ENCODE measurements around the gene PKLR. TPM values are rescaled to one million over a fixed set of nuclear protein-coding genes. Genes with fewer than 3 reads are reported as not detected.

The PKLR gene
- total and polyA plus RNA-seq, 12 donors, result 0.11 TPM; not detected in 11

DNA sequence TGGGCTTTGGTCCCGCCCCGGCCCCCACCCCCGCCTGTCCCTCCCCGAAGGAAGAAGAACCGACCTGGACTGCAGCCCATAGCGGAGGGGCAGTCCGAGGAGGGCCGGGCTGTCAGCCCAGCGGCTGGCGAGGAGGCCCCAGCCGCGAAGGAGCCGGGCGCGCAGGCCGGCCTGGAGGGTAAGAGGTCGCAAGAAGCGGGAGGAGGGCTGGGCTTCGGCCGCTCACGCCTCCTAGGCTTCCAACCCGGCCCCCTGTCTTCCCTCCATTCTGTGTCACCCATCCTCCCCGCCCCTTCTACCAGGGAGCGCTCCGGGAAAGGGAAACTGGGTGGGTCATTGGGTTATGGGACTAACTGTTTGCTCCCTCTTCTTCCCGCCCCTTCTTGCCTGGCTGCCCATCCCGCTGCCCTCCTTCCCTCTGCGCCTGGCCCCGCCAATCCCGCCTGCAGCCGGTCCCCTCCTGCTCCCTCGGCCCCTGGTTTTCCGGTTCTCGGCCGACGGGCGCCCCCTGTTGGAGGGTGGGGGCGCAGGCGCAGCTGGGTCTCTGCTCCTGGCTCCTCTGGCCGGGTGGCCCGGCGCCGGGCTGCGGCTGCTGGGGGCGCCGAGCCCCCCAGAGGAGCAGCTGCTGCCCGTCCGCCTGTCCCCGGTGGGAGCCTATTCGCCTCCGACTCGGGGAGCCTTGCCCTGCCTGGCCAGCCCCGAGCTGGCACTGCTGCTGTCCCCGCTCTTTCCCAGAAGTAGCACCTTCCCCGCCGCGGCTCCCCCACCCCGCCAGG, 21.9 kb upstream of the PKLR start:
- intact Hi-C loops (cut with DNase I), result loop anchor here (1.0 to 5.0 kb wide), 9 partner anchors 46 to 269 kb away; partner anchors contain the start of genes HCN3 (in 6 of the 10), MTX1 (in 2 of the 10), THBS3 (in 2 of the 10) and ENTREP3 (in 1 of the 10)
- TF ChIP-seq, protein P1, sequence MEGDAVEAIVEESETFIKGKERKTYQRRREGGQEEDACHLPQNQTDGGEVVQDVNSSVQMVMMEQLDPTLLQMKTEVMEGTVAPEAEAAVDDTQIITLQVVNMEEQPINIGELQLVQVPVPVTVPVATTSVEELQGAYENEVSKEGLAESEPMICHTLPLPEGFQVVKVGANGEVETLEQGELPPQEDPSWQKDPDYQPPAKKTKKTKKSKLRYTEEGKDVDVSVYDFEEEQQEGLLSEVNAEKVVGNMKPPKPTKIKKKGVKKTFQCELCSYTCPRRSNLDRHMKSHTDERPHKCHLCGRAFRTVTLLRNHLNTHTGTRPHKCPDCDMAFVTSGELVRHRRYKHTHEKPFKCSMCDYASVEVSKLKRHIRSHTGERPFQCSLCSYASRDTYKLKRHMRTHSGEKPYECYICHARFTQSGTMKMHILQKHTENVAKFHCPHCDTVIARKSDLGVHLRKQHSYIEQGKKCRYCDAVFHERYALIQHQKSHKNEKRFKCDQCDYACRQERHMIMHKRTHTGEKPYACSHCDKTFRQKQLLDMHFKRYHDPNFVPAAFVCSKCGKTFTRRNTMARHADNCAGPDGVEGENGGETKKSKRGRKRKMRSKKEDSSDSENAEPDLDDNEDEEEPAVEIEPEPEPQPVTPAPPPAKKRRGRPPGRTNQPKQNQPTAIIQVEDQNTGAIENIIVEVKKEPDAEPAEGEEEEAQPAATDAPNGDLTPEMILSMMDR (IDR thresholded peaks at IDR 0.05), result peak; percentile 83 to 99 (median 97)
- ATAC-seq (peak; percentile 38 to 75 (median 54)), DNase-seq (peak; percentile 92 to 93)
- Histone ChIP-seq H3K36me3 (peaks cover 0 to 45% (median 17%) of the 10 kb centered on the region in 9 donors), H3K4me1 (peaks cover 7 to 54% (median 40%) of the 10 kb centered on the region in 9 donors), H3K27ac (peak overlapping the region; percentile 91 to 98 (median 97)), H3K27me3 (no peaks in the 10 kb centered on the region), H3K4me3 (peak overlapping the region; percentile 67 to 95 (median 84)), H3K9me3 (no peaks in the 10 kb centered on the region)
- 0 to 1% methylated on average over 52 to 58 of the region's 58 CpGs for WGBS, 2 donors

DNA sequence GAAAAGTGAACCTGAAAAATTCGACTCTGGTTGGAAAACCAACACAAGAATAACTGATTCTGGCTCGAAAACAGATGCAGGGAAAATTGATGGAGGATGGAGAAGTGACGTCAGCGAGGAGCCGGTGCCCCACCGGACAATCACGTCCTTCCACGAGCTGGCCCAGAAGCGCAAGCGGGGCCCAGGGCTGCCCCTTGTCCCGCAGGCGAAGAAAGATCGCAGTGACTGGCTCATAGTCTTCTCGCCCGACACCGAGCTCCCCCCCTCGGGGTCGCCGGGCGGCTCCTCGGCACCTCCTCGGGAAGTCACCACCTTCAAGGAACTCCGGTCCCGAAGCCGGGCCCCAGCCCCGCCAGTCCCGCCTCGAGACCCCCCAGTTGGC, 21.3 kb upstream of the PKLR start:
- peaks cover 7 to 54% (median 40%) of the 10 kb centered on the region in 9 donors for H3K4me1 ChIP-seq
- no peak for ATAC-seq
- TF ChIP-seq, protein P1 (IDR thresholded peaks at IDR 0.05), result no peak
- H3K27ac ChIP-seq, result peak overlapping the region; percentile 91 to 98 (median 97)
- peaks cover 0 to 45% (median 16%) of the 10 kb centered on the region in 9 donors for H3K36me3 ChIP-seq
- intact Hi-C loops (cut with DNase I), result loop anchor here (2.0 to 5.0 kb wide), 7 partner anchors 45 to 270 kb away; partner anchors contain the start of genes HCN3 (in 5 of the 10), MTX1 (in 2 of the 10), THBS3 (in 2 of the 10) and ENTREP3 (in 1 of the 10)
- no peaks in the 10 kb centered on the region for H3K27me3 ChIP-seq
- WGBS, 2 donors, result 1% methylated on average over 28 of the region's 28 CpGs
- H3K9me3 ChIP-seq, result no peaks in the 10 kb centered on the region
- peak overlapping the region; percentile 67 to 95 (median 84) for H3K4me3 ChIP-seq
- DNase-seq, result peak in 1 of 2 donors; percentile 41

DNA sequence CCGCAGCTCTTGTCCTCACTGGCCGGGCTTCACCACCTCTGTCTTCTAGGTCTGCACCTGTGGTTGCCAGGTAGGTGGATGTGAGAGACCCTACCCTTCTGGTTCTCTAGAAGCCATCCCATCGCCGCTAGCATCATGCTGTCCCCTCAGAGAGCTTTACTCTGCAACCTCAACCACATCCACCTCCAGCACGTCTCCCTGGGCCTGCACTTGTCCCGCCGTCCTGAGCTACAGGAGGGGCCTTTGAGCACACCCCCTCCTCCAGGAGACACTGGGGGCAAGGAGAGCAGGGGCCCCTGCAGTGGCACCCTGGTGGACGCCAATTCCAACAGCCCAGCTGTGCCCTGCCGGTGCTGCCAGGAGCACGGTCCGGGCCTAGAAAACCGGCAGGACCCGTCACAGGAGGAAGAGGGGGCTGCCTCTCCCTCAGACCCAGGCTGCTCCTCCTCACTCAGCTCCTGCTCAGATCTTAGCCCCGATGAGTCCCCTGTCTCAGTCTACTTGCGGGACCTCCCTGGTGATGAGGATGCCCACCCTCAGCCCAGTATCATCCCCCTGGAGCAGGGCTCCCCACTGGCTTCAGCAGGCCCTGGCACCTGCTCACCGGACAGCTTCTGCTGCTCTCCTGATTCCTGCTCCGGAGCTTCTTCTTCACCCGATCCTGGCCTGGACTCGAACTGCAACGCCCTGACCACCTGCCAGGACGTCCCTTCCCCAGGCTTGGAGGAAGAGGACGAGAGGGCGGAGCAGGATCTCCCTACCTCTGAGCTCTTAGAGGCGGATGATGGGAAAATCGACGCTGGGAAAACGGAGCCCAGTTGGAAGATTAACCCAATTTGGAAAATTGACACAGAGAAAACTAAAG, 20.6 kb upstream of the PKLR start:
- H3K36me3 ChIP-seq, result peaks cover 0 to 45% (median 9%) of the 10 kb centered on the region in 9 donors
- peak overlapping the region; percentile 67 to 95 (median 84) for H3K4me3 ChIP-seq
- 43 to 48% methylated on average over 25 to 27 of the region's 27 CpGs for WGBS, 2 donors
- TF ChIP-seq, protein P1 (IDR thresholded peaks at IDR 0.05), result no peak
- no peaks in the 10 kb centered on the region for H3K9me3 ChIP-seq
- ATAC-seq, result no peak
- intact Hi-C loops (cut with DNase I), result loop anchor here (2.0 to 5.0 kb wide), 7 partner anchors 45 to 270 kb away; partner anchors contain the start of genes HCN3 (in 6 of the 10), MTX1 (in 2 of the 10), THBS3 (in 2 of the 10) and ENTREP3 (in 1 of the 10)
- H3K4me1 ChIP-seq, result peaks cover 7 to 54% (median 40%) of the 10 kb centered on the region in 9 donors
- DNase-seq, result peak in 1 of 2 donors; percentile 22
- peak overlapping the region; percentile 49 to 98 (median 97) for H3K27ac ChIP-seq
- no peaks in the 10 kb centered on the region for H3K27me3 ChIP-seq
